K562 (cell line): ENCODE results near the gene TAF1D. TPM values are rescaled to one million over a fixed set of nuclear protein-coding genes. Genes with fewer than 3 reads are reported as not detected.

Source experiments
- FIP1L1 ChIP-seq: fragments of 200-400 bp; formaldehyde crosslinking; IDR thresholded peaks from 2 replicates; pipeline ENCODE4 v1.6.1; 2018; ENCODE audit warnings: mild to moderate bottlenecking, low read depth, low read length; ENCODE audit not compliant: poor library complexity, severe bottlenecking
- HDGF ChIP-seq: fragments of 450-650 bp; IDR thresholded peaks from 2 replicates; pipeline ENCODE4 v1.6.1; 2016
- LEF1 ChIP-seq: fragments of 450-650 bp; IDR thresholded peaks from 2 replicates; pipeline ENCODE4 v1.6.1; 2016; ENCODE audit warnings: mild to moderate bottlenecking
- MAFF ChIP-seq: IDR thresholded peaks from 2 replicates; pipeline ENCODE4 v1.6.1; 2012; ENCODE audit warnings: low read length, improper control_type of control experiment
- MCM2 ChIP-seq: fragments of 450-650 bp; IDR thresholded peaks from 2 replicates; pipeline ENCODE4 v1.6.1; 2017; ENCODE audit warnings: low read depth, mild to moderate bottlenecking
- PYGO2 ChIP-seq: fragments of 450-650 bp; IDR thresholded peaks from 2 replicates; pipeline ENCODE4 v1.6.1; 2016; ENCODE audit warnings: mild to moderate bottlenecking, missing genetic modification characterization, moderate library complexity, missing compliant biosample characterization
- SAFB2 ChIP-seq: fragments of 200-400 bp; formaldehyde crosslinking; IDR thresholded peaks from 2 replicates; pipeline ENCODE4 v1.6.1; 2018; ENCODE audit warnings: borderline replicate concordance, low read length, low read depth, moderate library complexity; ENCODE audit not compliant: severe bottlenecking
- SMARCA4 ChIP-seq: fragments of 450-650 bp; IDR thresholded peaks from 2 replicates; pipeline ENCODE4 v1.6.1; 2016
- SMARCE1 ChIP-seq: fragments of 450-650 bp; IDR thresholded peaks from 2 replicates; pipeline ENCODE4 v1.7.1; 2016; ENCODE audit warnings: mild to moderate bottlenecking
- ZNF316 ChIP-seq: fragments of 450-650 bp; IDR thresholded peaks from 2 replicates; pipeline ENCODE4 v1.6.1; 2016
- ZNF511 ChIP-seq: sonication (generic); formaldehyde crosslinking; IDR thresholded peaks from 2 replicates; pipeline ENCODE4 v1.8.0; 2022; ENCODE audit warnings: mild to moderate bottlenecking, missing genetic modification reagents
- ZNF57 ChIP-seq: fragments of 450-650 bp; formaldehyde crosslinking; IDR thresholded peaks from 2 replicates; pipeline ENCODE4 v1.4.0; 2020; ENCODE audit warnings: mild to moderate bottlenecking, moderate library complexity
- ZNF639 ChIP-seq, 2 experiments: fragments of 200-800 bp in 1 of 2; sonication (Bioruptor generic) in 1 of 2; sonication (generic) in 1 of 2; formaldehyde crosslinking in 1 of 2; IDR thresholded peaks in 1 of 2; conservative IDR thresholded peaks in 1 of 2; 2 replicates each; pipeline versions ENCODE4 v1.5.0 to v1.6.1; 2016 to 2020; ENCODE audit warnings: missing compliant biosample characterization in 1 of 2, missing genetic modification characterization in 1 of 2, missing genetic modification reagents in 1 of 2
- polyA plus RNA-seq, 8 experiments: library from polyadenylated mRNA; depleted of rRNA in 4 of 8; stranded (reverse) in 5 of 8; unstranded in 3 of 8; fragments of >200 nt; fragmentation: Nextera tagmentation in 2 of 8; fragmentation: Illumina TruSeq in 1 of 8; extraction: Ambion mirVana in 2 of 8; extraction: Trizol in 1 of 8; gene quantifications; 2 replicates each; pipeline versions ENCODE4 v1.2.1 to v1.2.3, GENCODE V29; 2011 to 2014; ENCODE audit warnings: inconsistent platforms in 1 of 8, missing spikeins in 1 of 8
- total RNA-seq, 7 experiments: library from RNA; depleted of rRNA in 6 of 7; stranded (reverse); fragments of >200 nt in 6 of 7; fragmentation: Illumina TruSeq in 2 of 7; extraction: Trizol in 2 of 7; gene quantifications; 2 replicates each; pipeline versions ENCODE4 v1.2.1 to v1.2.3, GENCODE V29; 2011 to 2021; ENCODE audit warnings: low replicate concordance in 1 of 7
- TF ChIP-seq, protein P1 (sequence below): sonication (generic); formaldehyde crosslinking; IDR thresholded peaks from 2 replicates; pipeline ENCODE4 v1.8.0; 2022; ENCODE audit warnings: mild to moderate bottlenecking, missing genetic modification reagents
- TF ChIP-seq, protein P2 (sequence below): fragments of 250-450 bp; sonication (Bioruptor Pico); IDR thresholded peaks from 2 replicates; pipeline ENCODE4 v1.8.0; 2021; ENCODE audit warnings: mild to moderate bottlenecking, moderate library complexity
- TF ChIP-seq, protein P3 (sequence below), 2 experiments: IDR thresholded peaks; 2 replicates each; pipeline ENCODE4 v1.6.1; 2012; ENCODE audit warnings: improper control_type of control experiment in 2 of 2, low read depth in 2 of 2, low read length in 2 of 2, borderline replicate concordance in 1 of 2
- TF ChIP-seq, protein P4 (sequence below), 2 experiments: IDR thresholded peaks; 2 replicates each; pipeline ENCODE4 v1.6.1; 2011; ENCODE audit warnings: borderline replicate concordance in 1 of 2, control low read depth in 1 of 2, low read depth in 1 of 2, low read length in 1 of 2, mild to moderate bottlenecking in 1 of 2, mixed read lengths in 1 of 2, moderate library complexity in 1 of 2; ENCODE audit not compliant: insufficient read depth in 1 of 2, insufficient read length in 1 of 2, poor library complexity in 1 of 2, severe bottlenecking in 1 of 2; ENCODE audit errors: extremely low read depth in 1 of 2

Gene TAF1D
- total and polyA plus RNA-seq, 9 of the 15 experiments (the other 6 are each of a cell fraction or from before 2014, with no cell fraction given) = 122 to 347 (median 250) TPM

DNA sequence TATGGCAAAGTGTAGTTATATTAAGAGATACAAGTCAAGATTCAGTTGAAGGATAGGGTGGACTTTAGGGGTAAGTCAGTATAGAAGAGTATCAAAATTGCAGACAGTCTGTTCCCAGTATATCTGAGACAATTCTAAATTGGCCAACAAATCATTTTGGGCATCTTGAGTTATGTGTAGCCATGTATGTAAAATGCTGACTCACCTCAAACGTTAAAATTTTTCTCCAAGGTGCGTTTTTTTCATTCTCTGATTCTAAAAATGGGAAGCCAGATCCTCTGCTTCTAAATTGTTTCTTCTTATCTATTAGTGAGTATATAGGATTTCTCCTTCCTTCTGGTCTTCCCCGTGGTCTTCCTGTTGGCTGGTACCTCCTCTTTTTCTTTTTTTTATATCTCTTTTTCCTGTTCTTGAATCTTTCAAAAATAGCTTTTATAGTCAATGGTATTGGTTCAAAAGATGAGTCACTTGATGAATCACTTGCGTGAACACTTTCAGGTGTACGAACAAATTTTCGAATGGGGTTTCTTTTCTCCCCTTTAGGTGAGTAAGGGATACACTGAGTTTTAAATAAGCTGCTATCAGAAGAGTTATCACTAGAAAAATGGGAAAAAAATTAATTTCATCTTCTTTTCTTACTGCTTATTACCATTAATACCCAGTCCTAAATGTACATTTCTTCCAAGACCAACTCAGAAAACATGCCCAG lies 3.2 kb downstream of the TAF1D start (continued):
- TF ChIP-seq ZNF511 (CRISPR knock-in tag) (no peak), MCM2 (no peak), HDGF (no peak), SMARCE1 (0 out of 2 replicates have a peak, but pooled peaks have one; percentile 15), ZNF316 (peak; percentile 99), FIP1L1 (no peak), ZNF639 (CRISPR knock-in tag; conservative IDR thresholded peaks at IDR 0.05 in 1 of 2, IDR thresholded peaks at IDR 0.05 in 1 of 2) (no peak), MAFF (peak; percentile 95), SMARCA4 (peak; percentile 58; the same call in 1 of the 2 replicates), PYGO2 (no peak), ZNF57 (no peak), SAFB2 (no peak), LEF1 (0 out of 2 replicates have a peak, but pooled peaks have one; percentile 7)
- TF ChIP-seq, protein P1, sequence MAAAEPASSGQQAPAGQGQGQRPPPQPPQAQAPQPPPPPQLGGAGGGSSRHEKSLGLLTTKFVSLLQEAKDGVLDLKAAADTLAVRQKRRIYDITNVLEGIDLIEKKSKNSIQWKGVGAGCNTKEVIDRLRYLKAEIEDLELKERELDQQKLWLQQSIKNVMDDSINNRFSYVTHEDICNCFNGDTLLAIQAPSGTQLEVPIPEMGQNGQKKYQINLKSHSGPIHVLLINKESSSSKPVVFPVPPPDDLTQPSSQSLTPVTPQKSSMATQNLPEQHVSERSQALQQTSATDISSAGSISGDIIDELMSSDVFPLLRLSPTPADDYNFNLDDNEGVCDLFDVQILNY (CRISPR knock-in tag) = no peak
- TF ChIP-seq, protein P2, sequence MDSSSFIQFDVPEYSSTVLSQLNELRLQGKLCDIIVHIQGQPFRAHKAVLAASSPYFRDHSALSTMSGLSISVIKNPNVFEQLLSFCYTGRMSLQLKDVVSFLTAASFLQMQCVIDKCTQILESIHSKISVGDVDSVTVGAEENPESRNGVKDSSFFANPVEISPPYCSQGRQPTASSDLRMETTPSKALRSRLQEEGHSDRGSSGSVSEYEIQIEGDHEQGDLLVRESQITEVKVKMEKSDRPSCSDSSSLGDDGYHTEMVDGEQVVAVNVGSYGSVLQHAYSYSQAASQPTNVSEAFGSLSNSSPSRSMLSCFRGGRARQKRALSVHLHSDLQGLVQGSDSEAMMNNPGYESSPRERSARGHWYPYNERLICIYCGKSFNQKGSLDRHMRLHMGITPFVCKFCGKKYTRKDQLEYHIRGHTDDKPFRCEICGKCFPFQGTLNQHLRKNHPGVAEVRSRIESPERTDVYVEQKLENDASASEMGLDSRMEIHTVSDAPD = no peak
- TF ChIP-seq, protein P3, sequence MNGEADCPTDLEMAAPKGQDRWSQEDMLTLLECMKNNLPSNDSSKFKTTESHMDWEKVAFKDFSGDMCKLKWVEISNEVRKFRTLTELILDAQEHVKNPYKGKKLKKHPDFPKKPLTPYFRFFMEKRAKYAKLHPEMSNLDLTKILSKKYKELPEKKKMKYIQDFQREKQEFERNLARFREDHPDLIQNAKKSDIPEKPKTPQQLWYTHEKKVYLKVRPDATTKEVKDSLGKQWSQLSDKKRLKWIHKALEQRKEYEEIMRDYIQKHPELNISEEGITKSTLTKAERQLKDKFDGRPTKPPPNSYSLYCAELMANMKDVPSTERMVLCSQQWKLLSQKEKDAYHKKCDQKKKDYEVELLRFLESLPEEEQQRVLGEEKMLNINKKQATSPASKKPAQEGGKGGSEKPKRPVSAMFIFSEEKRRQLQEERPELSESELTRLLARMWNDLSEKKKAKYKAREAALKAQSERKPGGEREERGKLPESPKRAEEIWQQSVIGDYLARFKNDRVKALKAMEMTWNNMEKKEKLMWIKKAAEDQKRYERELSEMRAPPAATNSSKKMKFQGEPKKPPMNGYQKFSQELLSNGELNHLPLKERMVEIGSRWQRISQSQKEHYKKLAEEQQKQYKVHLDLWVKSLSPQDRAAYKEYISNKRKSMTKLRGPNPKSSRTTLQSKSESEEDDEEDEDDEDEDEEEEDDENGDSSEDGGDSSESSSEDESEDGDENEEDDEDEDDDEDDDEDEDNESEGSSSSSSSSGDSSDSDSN (IDR thresholded peaks at IDR 0.05; ENCODE audit: borderline replicate concordance in 1 of 2, low read depth in 2 of 2, low read length in 2 of 2) = no peak
- TF ChIP-seq, protein P4, sequence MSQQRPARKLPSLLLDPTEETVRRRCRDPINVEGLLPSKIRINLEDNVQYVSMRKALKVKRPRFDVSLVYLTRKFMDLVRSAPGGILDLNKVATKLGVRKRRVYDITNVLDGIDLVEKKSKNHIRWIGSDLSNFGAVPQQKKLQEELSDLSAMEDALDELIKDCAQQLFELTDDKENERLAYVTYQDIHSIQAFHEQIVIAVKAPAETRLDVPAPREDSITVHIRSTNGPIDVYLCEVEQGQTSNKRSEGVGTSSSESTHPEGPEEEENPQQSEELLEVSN (IDR thresholded peaks at IDR 0.05; ENCODE audit: borderline replicate concordance in 1 of 2, extremely low read depth in 1 of 2, insufficient read depth in 1 of 2, insufficient read length in 1 of 2, low read depth in 1 of 2, low read length in 1 of 2, poor library complexity in 1 of 2, severe bottlenecking in 1 of 2) = no peak
